GM10266 (cell line): ENCODE measurements around the gene TMEM54.

Experiments
- DNase-seq: peaks from one replicate; pipeline ENCODE4 v3.0.0; 2012; ENCODE audit errors: extremely low spot score
- TF ChIP-seq, protein P1 (sequence below): IDR thresholded peaks from 2 replicates; pipeline ENCODE4 v1.5.1; 2012; ENCODE audit warnings: mild to moderate bottlenecking, low read depth; ENCODE audit not compliant: control insufficient read depth, insufficient read depth; ENCODE audit errors: missing control alignments

The TMEM54 gene

DNA sequence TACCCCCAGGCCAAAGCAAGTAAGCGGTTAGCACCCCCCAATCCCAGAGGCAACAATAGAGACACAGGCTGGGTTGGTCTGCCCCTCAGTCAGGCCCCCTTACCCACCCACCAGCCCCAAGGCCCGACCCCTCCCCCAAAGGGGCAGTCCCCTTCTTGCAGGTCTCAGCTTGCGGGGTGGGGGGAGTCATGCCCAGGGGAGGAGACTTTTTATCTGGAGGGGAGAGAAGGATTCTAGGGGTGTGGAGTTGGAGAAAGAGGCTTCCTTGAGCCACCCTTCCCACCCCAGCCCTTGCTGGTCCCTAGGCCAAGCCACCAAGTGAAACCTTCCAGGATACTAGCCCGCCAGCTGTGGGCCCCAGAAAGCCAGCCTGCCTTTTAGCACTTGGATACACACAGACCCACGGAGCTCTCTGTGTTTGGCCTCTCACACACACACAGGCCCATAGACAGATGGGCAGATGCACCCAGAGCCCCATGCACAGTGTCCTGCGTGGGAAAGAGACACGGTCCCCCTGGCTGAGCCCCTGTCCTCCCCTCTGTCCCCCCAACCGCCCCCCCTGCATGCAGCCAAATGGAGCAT lies 7.1 kb downstream of the TMEM54 start:
- TF ChIP-seq, protein P1, sequence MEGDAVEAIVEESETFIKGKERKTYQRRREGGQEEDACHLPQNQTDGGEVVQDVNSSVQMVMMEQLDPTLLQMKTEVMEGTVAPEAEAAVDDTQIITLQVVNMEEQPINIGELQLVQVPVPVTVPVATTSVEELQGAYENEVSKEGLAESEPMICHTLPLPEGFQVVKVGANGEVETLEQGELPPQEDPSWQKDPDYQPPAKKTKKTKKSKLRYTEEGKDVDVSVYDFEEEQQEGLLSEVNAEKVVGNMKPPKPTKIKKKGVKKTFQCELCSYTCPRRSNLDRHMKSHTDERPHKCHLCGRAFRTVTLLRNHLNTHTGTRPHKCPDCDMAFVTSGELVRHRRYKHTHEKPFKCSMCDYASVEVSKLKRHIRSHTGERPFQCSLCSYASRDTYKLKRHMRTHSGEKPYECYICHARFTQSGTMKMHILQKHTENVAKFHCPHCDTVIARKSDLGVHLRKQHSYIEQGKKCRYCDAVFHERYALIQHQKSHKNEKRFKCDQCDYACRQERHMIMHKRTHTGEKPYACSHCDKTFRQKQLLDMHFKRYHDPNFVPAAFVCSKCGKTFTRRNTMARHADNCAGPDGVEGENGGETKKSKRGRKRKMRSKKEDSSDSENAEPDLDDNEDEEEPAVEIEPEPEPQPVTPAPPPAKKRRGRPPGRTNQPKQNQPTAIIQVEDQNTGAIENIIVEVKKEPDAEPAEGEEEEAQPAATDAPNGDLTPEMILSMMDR: no peak
- no peak for DNase-seq

DNA sequence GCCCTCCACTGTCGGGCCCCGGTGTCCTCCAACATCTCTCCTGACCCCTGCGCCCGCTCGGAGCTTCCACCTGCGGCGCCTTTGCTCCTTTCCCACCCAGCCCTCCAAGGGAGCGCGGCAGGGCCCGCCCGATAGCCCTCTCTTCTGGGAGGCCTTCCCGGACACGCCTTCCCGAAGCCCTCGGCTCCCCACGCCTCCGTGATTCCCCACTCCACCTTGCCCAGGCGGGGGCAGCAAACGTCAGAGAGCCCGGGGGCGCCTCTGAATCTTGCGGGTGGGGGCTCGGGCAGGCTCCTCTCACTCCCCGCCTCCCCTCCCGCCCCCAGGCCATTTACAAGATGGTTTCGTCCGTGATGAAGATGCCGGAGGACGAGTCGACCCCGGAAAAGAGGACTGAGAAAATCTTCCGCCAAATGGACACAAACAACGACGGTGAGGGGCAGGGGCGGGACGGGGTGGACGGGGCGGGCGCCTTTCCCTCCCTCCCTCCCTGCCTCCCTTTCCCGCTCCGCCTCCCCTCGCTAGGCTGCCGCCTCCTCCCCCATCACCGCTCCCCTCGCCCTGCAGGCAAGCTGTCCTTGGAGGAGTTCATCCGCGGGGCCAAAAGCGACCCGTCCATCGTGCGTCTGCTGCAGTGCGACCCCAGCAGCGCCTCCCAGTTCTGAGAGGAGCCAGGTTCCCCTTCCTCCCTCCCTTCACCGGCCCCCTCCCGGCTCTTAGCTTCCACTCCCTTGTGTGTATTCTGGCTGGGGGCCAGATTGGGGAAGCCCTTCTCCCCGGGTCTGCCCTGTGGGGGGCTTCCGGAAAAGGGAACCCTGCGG lies 7.8 kb downstream of the TMEM54 start:
- TF ChIP-seq, protein P1: peak; percentile 20
- no peak for DNase-seq

GRCh38 chr1:32892368-32893197 lies 8.6 kb downstream of the TMEM54 start:
- TF ChIP-seq, protein P1: peak; percentile 82
- peak; percentile 76 for DNase-seq

DNA sequence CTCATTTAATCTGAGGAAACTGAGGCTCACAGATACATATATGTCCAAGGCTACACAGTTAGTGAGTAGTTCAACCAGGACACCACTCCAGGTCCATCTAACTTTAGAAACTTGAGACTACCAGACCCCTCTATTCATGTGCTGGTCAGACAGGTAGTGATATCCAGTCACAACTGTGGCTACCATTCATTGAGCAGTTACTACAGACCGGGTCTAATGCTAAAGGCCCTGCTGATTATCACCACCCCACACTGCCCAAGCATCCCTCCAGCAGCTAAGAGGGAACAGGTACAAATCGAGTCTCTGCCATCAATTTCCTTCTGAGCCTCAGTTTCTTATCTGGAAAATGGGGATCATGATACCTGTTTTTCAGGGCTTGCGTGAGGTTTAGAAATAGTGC lies 9.6 kb downstream of the TMEM54 start:
- TF ChIP-seq, protein P1: no peak
- no peak for DNase-seq

GRCh38 chr1:32891241-32891570 lies 10.0 kb downstream of the TMEM54 start:
- no peak for DNase-seq
- TF ChIP-seq, protein P1: no peak

- TF ChIP-seq, protein P1: no peak
- DNase-seq: no peak
These were observed 10.5 kb downstream of the TMEM54 start for GRCh38 chr1:32890516-32891240.
